ENCODE results near the gene EIF2D.

DNA sequence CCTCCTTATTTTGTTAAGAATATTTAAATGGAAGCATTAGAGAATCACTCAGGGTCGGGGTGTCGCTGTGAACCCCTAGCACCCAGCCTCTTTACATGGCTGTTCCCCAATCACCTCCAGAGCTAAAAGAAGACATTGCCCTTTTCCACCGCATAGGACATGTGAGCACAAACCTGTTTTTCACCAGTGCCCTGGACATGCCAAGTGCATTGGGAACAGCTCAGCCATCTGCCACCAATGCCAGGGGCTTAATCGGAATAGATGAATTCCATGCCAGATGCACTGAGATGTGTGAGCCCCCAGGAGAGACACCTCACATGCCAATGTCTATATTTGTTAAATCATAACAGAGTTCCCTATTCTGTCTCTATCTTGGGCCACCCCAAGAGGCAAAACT lies 33.3 kb downstream of the EIF2D start:
- TF ChIP-seq, protein P1, sequence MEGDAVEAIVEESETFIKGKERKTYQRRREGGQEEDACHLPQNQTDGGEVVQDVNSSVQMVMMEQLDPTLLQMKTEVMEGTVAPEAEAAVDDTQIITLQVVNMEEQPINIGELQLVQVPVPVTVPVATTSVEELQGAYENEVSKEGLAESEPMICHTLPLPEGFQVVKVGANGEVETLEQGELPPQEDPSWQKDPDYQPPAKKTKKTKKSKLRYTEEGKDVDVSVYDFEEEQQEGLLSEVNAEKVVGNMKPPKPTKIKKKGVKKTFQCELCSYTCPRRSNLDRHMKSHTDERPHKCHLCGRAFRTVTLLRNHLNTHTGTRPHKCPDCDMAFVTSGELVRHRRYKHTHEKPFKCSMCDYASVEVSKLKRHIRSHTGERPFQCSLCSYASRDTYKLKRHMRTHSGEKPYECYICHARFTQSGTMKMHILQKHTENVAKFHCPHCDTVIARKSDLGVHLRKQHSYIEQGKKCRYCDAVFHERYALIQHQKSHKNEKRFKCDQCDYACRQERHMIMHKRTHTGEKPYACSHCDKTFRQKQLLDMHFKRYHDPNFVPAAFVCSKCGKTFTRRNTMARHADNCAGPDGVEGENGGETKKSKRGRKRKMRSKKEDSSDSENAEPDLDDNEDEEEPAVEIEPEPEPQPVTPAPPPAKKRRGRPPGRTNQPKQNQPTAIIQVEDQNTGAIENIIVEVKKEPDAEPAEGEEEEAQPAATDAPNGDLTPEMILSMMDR (IDR thresholded peaks at IDR 0.05): no peak
- TF ChIP-seq POLR2A (IDR thresholded peaks at IDR 0.05) (no peak), POLR2AphosphoS5 (IDR thresholded peaks at IDR 0.05) (no peak)

All from transverse colon (tissue), 4 donors.